ENCODE results near the gene NKTR.
"Not testable (repeated sequence)": the region's sequence is repeated elsewhere in the genome, so short reads cannot be mapped to it uniquely, and the experiment has no call there.

The NKTR gene

DNA sequence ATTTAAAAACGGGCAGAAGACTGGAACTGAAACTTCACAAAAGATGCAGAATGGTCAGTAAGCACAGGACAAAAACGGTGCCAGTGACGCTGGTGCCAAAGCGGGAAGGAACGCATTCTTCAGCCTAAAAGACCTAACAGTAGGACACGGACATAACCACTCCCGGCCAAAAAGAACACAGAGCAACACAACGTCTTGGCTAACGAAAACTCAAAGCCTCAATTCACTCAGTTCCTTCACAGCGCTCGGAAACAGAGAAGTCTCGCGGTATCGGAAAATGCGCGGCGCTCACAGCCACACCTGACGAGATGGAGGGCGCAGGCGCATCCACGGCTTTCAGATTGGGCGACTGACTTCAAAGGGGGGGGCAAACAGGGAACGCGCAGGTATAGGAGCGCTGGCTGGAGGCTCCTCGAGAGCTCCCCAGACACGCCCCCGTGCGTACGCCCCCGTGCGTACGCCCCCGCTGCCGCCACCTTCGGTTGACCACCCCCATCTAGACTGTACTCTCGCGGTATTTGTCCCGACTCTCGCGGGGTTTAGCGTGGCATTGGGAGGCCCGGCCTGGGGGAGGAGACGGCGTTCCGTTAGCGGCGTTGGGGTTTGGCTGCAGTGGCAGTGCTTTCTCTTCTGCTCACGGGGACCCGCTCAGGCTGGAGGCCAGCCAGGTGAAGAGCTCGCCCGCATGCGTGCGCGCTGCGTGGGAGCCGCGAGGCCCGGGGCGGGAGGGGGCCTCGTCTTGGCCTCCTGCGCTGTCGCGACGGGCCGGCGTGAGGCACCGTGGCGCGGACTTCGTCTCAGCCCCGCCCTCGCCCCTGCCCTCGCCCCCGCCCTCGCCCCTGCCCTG is at the start of gene NKTR:
Gene NKTR (plus strand): TSS at position 576 of the 847 bp plus-strand sequence. CDS start 321 bp downstream, outside the sequence.
- peak; percentile 95 for DNase-seq

GRCh38 chr3:42552830-42553229 is 47.7 kb upstream of the NKTR start:
- no peak for DNase-seq

- no peak for DNase-seq
Measured at GRCh38 chr3:42556089-42556632, 44.3 kb upstream of the NKTR start.

- not testable (repeated sequence) for DNase-seq
Measured at GRCh38 chr3:42556817-42557216, 43.7 kb upstream of the NKTR start.

- DNase-seq = no peak
Measured at GRCh38 chr3:42557854-42558253, 42.6 kb upstream of the NKTR start.

- no peak for DNase-seq
Measured at GRCh38 chr3:42562047-42562907, 38.2 kb upstream of the NKTR start.

- no peak for DNase-seq
Measured at GRCh38 chr3:42569593-42570142, 30.8 kb upstream of the NKTR start.

DNA sequence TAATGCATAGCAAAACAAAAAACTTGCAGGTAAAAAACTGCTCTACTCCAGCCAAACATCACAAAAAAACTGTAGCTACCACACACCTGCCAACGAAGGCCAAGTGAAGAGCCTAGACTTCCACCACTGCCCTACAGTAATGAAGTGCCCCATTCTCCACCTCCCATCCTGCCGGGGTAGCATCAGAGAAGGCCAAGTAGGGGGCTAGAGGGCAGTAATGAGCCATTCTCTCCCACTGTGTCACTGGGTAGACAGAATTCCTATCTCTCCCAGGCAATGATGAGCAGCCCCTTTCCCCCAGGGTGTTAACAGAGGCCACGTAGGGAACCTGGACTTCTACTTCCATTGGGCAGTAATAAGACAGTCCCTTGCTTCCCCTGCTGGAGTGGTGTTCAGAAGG is 28.2 kb upstream of the NKTR start:
- DNase-seq = no peak

DNA sequence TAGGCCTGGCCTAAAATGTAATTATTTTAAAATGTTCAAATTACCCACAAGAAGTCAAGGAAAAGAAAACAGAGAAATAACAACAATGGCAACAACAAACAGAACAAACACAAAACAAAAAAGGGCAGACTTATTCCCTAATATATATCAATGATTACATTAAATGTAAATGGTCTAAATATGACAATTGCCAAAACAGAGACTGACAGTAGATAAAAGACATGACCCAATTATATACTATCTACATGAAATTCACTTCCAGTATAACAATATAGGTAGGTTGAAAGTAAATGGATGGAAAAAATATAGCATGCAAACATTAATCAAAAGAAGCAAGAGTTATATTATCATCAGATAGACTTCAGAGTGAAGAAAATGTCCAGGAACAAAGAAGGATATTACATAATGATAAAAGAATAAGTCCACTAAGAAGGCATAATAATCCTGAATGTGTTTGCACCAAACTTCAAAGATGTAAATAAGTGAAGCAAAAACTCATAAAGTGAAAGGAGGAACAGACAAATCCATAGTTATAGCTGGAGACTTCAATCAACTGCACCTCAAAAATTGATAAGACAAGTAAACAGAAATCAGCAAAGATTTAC is 25.2 kb upstream of the NKTR start:
- DNase-seq = no peak

- DNase-seq = no peak
Measured at GRCh38 chr3:42578054-42578453, 22.4 kb upstream of the NKTR start.

DNA sequence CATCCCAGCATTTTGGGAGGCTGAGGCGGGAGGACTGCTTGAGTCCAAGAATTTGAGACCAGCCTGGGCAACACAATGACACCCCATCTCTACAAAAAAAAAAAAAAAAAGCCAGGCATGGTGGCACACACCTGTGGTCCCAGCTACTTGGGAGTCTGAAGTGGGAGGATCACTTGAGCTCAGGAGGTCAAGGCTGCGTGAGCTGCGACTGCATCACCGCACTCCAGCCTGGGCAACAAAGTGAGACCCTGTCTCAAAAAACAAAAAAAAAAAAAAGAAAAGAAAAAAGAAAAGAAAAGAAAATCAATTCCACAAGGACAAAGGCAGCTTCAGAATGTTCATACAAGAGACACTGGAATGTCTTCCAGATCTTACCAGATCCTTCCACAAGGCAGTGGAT is 21.1 kb upstream of the NKTR start:
- not testable (repeated sequence) for DNase-seq

DNA sequence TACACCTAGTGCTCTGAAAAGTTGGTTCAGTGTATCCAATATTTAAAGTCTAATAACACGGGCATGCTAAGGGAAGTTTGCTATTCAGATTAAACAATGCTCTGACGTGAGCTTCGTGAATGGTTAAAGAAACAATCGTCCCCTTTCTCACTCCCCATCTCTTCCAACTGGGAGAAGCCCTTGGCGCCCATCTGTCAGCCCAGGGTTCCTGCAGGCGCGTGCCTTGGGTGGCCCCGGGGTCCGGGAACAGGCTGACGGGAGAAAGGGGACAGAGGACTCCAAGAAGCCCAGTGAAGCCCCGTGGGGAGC is 19.1 kb upstream of the NKTR start:
- DNase-seq = no peak

GRCh38 chr3:42581709-42582473 is 18.6 kb upstream of the NKTR start, which contains the start of gene SEC22C:
Gene SEC22C, minus strand, starts transcription at chr3:42581967. Its CDS starts 12,921 bp downstream, at chr3:42569046.
- peak; percentile 89 for DNase-seq

- no peak for DNase-seq
Measured at GRCh38 chr3:42582474-42583070, 17.9 kb upstream of the NKTR start.

- DNase-seq = no peak
Measured at GRCh38 chr3:42588625-42589024, 11.9 kb upstream of the NKTR start.

GRCh38 chr3:42589382-42590109 is 10.9 kb upstream of the NKTR start:
- no peak for DNase-seq

- DNase-seq = no peak
Measured at GRCh38 chr3:42590989-42591756, 9.3 kb upstream of the NKTR start.

DNA sequence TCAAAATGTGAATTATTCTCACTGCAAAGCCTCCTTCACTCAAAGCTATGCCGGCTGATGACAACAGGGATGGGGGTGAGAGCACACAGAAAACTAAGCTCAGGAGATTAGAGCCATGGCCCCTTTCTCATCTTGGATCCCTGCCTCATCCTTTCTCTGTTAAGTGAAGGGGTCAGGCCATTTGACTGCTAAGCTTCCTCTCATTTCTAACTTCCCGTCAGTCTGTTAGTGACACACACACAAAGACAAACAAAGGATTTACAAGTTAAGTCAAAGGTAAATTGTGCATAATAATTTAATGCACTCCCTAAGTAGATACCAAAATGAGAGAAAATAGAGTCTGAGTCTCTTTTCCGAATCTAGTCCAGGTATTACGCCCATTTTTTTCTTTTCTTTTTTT is 8.7 kb upstream of the NKTR start:
- DNase-seq = no peak

GRCh38 chr3:42593635-42594034 is 6.9 kb upstream of the NKTR start:
- no peak for DNase-seq

- DNase-seq = no peak
Measured at GRCh38 chr3:42595682-42596081, 4.8 kb upstream of the NKTR start.
